Calu3 (cell line): ENCODE results near the gene CD300LG. TPM values are rescaled to one million over a fixed set of nuclear protein-coding genes. Genes with fewer than 3 reads are reported as not detected.

Experiments
- BruUV-seq: library from RNA; stranded (reverse); fragments of 400-500 nt; replicated peaks from 2 replicates; lab custom pipeline; 2021; lab: Mats Ljungman, UMichigan
- CTCF ChIA-PET: fragments of 300-600 bp; sonication (Branson Sonifier 250); formaldehyde crosslinking; loops from one replicate; lab custom pipeline; 2022; ENCODE audit warnings: antibody characterized with exemption; lab: Charles Lee
- DNase-seq: peaks from one replicate; pipeline ENCODE4 v3.0.0; 2022
- H3K27ac Mint-ChIP-seq: one replicate; pipeline ENCODE4 v1.8.0; 2022; ENCODE audit warnings: mixed read lengths; ENCODE audit not compliant: unreplicated experiment
- H3K27me3 Mint-ChIP-seq: one replicate; pipeline ENCODE4 v1.8.0; 2022; ENCODE audit warnings: mixed read lengths; ENCODE audit not compliant: unreplicated experiment
- H3K36me3 Mint-ChIP-seq: one replicate; pipeline ENCODE4 v1.8.0; 2022; ENCODE audit warnings: mild to moderate bottlenecking, moderate library complexity, mixed read lengths; ENCODE audit not compliant: insufficient read depth, unreplicated experiment
- H3K4me1 Mint-ChIP-seq: one replicate; pipeline ENCODE4 v1.8.0; 2022; ENCODE audit warnings: mild to moderate bottlenecking, low read depth, mixed read lengths; ENCODE audit not compliant: unreplicated experiment
- H3K4me3 Mint-ChIP-seq: one replicate; pipeline ENCODE4 v1.8.0; 2022; ENCODE audit warnings: mild to moderate bottlenecking, low read depth, moderate library complexity, mixed read lengths; ENCODE audit not compliant: unreplicated experiment
- H3K9me3 Mint-ChIP-seq: one replicate; pipeline ENCODE4 v1.8.0; 2022; ENCODE audit warnings: low read depth, mixed read lengths; ENCODE audit not compliant: unreplicated experiment
- intact Hi-C: fragments of 100-400 bp; cut with micrococcal nuclease; formaldehyde crosslinking; loops from one replicate; pipeline ENCODE4 v1.10.0; 2022; ENCODE audit not compliant: unreplicated experiment
- total RNA-seq: library from RNA; stranded (reverse); gene quantifications from 2 replicates; pipeline ENCODE4 v1.2.3, GENCODE V29; 2022
- TF ChIP-seq, protein P1 (sequence below): fragments of 200-600 bp; IDR thresholded peaks from one replicate; pipeline ENCODE4 v1.8.0; 2022; ENCODE audit warnings: antibody characterized with exemption; ENCODE audit not compliant: unreplicated experiment

Gene CD300LG
- total RNA-seq, 1 experiment from 2014 or later, result not detected

DNA sequence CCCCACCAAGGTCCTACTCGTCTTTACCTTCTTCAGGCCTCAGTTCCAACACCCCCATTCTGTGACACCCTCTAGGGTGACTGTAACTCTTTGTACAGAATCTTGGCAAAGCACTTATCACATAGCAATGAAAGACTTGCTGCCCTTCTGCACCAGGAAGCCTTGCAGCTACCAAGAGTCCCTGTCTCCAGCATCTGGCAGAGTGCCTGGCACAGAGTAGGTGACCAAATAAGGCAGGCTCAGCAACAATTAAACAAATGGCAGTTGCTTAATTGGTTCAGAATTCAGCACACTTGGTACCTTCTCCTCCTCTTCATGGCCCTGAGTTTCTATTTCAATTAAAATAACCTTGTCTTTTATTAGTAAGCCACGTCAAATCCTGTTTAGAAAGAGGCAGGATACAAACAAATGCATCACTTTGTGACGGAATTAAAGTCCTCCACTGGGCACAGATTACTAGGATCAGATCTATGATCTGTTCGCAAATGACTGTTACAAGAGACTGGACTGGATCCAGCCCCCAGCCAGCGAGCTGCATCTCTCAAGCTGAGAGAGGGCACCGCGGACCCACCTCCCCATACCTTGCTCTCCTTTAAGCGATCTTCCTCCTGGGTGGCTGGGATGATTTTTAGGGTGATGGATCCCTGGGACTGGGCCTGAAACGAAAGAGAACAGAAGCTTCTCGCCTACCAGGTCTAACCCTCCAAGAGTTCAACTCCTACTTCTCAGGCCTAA, 23.5 kb upstream of the CD300LG start:
- peaks cover 7% of the 10 kb centered on the region for H3K36me3 Mint-ChIP-seq
- no peaks in the 10 kb centered on the region for H3K27me3 Mint-ChIP-seq
- TF ChIP-seq, protein P1, sequence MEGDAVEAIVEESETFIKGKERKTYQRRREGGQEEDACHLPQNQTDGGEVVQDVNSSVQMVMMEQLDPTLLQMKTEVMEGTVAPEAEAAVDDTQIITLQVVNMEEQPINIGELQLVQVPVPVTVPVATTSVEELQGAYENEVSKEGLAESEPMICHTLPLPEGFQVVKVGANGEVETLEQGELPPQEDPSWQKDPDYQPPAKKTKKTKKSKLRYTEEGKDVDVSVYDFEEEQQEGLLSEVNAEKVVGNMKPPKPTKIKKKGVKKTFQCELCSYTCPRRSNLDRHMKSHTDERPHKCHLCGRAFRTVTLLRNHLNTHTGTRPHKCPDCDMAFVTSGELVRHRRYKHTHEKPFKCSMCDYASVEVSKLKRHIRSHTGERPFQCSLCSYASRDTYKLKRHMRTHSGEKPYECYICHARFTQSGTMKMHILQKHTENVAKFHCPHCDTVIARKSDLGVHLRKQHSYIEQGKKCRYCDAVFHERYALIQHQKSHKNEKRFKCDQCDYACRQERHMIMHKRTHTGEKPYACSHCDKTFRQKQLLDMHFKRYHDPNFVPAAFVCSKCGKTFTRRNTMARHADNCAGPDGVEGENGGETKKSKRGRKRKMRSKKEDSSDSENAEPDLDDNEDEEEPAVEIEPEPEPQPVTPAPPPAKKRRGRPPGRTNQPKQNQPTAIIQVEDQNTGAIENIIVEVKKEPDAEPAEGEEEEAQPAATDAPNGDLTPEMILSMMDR, result no peak
- H3K27ac Mint-ChIP-seq, result no peak overlapping the region
- DNase-seq, result peak; percentile 18
- no peaks in the 10 kb centered on the region for H3K9me3 Mint-ChIP-seq
- intact Hi-C loops, result no loop called here
- CTCF ChIA-PET, result no interaction called here
- BruUV-seq, result no TSS peak
- no peak overlapping the region for H3K4me3 Mint-ChIP-seq
- H3K4me1 Mint-ChIP-seq, result peaks cover 7% of the 10 kb centered on the region

- CTCF ChIA-PET, result interaction anchor here (0.5 kb wide), 1 partner anchor 991 kb away, joined by 3 read pairs; no protein-coding TSS in a partner anchor
- Mint-ChIP-seq H3K4me1 (peaks cover 7% of the 10 kb centered on the region), H3K27me3 (no peaks in the 10 kb centered on the region), H3K9me3 (no peaks in the 10 kb centered on the region), H3K27ac (no peak overlapping the region), H3K36me3 (peaks cover 16% of the 10 kb centered on the region), H3K4me3 (no peak overlapping the region)
- BruUV-seq, result no TSS peak
- intact Hi-C loops, result no loop called here
- DNase-seq, result no peak
- TF ChIP-seq, protein P1, result no peak
Measured at GRCh38 chr17:43825567-43825966, 21.4 kb upstream of the CD300LG start.

- intact Hi-C loops, result no loop called here
- Mint-ChIP-seq H3K4me3 (no peak overlapping the region), H3K36me3 (peaks cover 22% of the 10 kb centered on the region)
Measured at GRCh38 chr17:43826206-43826605, 20.8 kb upstream of the CD300LG start.

DNA sequence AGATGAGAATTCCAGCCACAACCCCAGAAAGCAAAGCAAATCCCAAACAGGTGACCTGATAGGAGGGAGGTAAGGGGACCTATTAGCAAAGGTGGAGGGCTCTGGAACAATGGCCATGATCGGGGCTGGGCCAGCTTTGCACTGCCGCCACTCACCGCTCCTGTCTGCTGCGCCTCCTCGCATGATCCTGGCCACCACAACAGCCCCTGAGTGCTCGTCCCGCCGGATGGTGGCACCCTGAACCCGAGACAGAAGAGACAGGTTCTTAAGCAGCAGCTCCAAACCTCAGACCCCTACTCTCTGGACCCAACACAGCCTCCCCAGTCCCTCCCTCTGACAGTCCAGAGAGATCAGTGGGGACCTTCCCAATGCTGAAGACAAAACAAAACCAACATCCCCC, 19.4 kb upstream of the CD300LG start:
- CTCF ChIA-PET, result no interaction called here
- Mint-ChIP-seq H3K27ac (no peak overlapping the region), H3K27me3 (no peaks in the 10 kb centered on the region), H3K4me1 (peaks cover 7% of the 10 kb centered on the region), H3K9me3 (no peaks in the 10 kb centered on the region), H3K36me3 (peaks cover 36% of the 10 kb centered on the region), H3K4me3 (no peak overlapping the region)
- TF ChIP-seq, protein P1, result no peak
- BruUV-seq, result no TSS peak
- DNase-seq, result no peak
- intact Hi-C loops, result no loop called here

More at GRCh38 chr17:43826206-43826605, 20.8 kb upstream of the CD300LG start:
- DNase-seq, result no peak
- CTCF ChIA-PET, result interaction anchor here (0.5 kb wide), 1 partner anchor 991 kb away, joined by 3 read pairs; no protein-coding TSS in a partner anchor
- Mint-ChIP-seq H3K27me3 (no peaks in the 10 kb centered on the region), H3K27ac (no peak overlapping the region), H3K9me3 (no peaks in the 10 kb centered on the region), H3K4me1 (peaks cover 7% of the 10 kb centered on the region)
- no TSS peak for BruUV-seq
- TF ChIP-seq, protein P1, result no peak
